ENCODE data around the gene DUSP22.
"Not testable (repeated sequence)": the region's sequence is repeated elsewhere in the genome, so short reads cannot be mapped to it uniquely, and the experiment has no call there.

The DUSP22 gene

GRCh38 chr6:325161-325860 is 33.0 kb downstream of the DUSP22 start:
- not testable (repeated sequence) for DNase-seq

DNA sequence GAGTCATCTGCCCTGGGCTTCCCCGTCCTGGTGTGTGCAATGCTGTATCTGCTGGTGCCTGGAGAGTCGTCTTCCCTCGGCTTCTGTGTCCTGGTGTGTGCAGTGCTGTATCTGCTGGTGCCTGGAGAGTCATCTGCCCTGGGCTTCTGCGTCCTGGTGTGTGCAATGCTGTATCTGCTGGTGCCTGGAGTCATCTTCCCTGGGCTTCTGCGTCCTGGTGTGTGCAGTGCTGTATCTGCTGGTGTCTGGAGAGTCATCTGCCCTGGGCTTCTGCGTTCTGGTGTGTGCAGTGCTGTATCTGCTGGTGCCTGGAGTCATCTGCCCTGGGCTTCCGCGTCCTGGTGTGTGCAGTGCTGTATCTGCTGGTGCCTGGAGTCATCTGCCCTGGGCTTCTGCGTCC is 33.8 kb downstream of the DUSP22 start:
- DNase-seq, result not testable (repeated sequence)

DNA sequence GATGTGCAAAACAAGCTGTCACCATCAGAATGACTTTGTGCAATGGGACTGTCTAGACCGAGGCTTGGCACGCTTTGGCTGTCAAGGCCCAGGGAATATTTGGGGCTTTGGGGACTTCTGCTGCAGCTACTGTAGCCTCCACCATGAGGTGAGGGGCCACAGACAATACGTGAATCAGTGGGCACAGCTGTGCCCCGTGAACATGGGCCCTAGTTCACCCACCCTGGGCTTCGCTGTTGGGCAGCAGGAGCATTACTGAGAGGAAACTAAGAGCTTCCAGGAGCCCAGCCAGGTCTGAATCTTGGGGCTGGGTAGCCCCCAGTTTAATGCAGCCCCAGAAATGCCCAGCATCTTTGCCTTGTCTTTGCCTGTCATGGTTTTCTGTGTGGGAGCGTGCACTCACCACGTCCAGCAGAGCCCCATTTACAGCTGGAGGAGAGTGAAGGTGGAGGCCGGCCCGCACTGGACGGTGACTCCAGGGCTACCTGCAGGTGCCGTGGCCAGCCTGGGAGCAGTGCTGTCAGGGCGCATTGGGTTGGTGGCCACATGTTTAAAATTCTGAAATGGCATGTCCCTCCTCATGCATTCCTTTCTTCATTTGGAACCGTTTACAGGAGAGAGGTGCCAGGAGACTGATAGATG is 34.7 kb downstream of the DUSP22 start:
- no peak for DNase-seq

GRCh38 chr6:327538-328116 is 35.3 kb downstream of the DUSP22 start:
- no peak for DNase-seq

DNA sequence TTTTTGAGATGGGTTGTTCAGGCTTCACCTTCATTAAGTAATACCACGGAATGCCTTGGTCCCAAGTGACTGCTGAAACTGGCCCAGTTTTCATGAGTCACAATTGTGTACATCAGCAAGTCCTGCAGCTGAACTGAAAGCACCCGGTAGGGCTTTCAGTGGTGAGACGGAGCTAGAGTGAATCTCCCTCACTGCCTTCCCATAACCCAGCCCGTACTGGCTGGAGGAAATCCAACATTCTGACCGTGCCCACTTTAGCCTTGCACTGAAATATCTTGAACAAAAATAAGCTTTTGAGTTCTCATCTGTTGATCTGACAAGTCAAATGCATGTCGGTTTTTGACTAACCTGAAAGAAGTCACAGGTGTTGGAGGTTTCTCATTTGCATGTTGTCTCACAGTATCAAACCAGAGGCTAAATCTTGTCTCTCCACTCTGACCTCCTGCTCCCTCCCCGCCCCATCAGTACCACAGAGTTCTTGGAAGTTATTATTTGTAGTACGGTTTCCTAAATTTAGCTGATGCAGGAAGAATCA is 35.9 kb downstream of the DUSP22 start:
- DNase-seq, result no peak

DNA sequence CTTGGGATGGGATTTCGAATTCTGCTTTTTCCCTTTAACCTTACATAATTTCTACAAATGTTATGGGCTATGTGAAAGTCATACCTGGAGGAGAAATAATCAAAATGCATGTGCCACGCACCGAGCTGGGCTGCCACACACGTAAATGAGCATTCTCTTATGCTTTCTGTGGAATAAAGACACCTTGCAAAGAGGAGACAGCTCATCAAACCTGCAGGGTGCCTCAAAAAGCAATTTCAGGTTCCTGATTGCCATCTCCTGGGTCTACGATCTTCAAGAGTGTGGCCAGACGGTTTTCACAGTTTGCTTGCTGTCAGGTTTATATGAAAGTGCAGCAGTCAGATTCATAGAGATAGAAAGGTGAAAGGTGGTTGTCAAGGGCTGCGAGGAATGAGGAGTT is 36.6 kb downstream of the DUSP22 start:
- no peak for DNase-seq

DNA sequence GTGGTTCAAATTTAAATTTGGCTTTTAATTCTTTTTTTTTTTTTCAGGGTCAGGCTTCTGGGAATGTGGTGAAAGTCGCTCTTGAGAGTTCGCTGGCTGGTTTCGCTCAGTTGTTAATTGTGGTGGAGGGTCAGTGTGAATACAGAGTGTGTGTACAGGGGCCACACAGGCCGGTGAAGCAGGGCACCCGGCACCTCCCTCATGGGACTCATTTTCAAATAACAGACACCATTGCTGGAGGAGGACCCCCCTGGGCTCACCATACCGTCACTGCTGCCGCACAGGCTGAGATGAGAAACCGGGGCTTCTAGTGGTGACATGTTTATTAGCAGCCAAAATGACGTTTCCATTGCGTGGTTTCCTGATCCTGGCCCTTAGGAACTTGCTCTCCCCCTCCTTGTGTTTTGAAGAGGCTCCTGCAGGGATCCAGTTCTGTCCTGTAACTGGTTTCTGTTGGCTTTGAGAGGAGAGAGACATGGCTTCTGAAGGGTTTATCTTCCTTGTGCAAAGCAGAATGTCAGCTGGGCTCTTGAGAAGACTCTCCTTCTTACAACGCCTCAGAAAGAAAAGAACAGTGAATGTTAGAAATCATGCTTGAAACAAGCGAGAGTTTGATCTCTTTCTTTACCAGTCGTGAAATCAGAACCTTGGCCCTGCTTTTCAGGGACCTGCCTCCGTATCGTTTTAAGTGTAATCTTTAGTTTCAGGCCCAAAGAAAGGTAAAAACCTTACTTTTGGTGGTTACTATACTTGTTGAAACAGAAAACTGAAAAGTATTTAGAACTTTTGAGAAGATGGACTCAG is 37.8 kb downstream of the DUSP22 start:
- DNase-seq, result no peak

- DNase-seq, result no peak
These were observed 38.7 kb downstream of the DUSP22 start for GRCh38 chr6:330948-331347.

GRCh38 chr6:331622-332521 is 39.6 kb downstream of the DUSP22 start:
- DNase-seq, result no peak

GRCh38 chr6:332671-333070 is 40.4 kb downstream of the DUSP22 start:
- DNase-seq, result no peak

- no peak for DNase-seq
These were observed 41.2 kb downstream of the DUSP22 start for GRCh38 chr6:333379-334002.

DNA sequence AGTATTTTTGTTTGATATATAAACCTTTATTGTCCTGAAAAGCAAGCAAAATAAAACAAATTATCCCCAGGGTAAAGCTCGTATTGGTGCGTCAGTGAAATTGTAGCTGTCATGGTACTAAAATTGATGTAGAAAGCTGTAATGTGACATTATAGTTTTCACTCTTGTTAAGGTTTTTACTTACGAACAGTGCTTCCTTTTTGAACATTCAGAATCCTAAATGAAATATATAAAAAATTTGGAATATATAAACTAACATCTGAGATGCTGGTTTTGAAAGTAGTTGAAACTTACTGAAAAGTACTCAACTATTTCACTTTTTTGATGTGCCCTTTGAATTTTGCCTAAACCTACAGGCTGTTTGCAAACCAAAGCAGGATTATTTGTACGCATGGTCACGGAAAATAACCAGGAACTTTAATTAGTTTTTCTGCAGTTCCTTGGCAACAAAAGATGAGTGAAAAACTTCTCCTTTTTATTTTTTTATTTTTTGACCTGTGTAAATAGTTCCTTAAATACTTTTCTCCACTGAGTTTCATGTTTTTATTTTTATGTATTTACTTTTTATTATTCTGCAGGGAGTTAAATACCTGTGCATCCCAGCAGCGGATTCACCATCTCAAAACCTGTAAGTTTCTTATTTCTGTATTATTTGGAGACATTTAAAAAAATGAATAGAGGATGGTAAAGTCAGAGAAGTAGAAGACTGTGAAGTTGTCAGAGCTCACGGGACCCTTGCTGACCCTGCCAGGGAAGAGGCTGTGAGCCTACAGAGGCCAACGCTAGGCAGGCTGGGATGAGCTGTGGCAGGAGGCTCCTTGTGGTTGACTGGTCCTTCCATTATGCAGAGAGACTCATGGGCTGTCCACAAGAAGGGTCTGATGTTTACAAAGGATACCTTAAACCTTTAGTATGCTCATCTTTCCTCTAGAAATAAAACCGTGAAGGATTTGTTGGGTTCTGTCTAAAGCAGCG is 42.5 kb downstream of the DUSP22 start:
- DNase-seq, result no peak

- no peak for DNase-seq
These were observed 43.3 kb downstream of the DUSP22 start for GRCh38 chr6:335572-335971.

- DNase-seq, result no peak
These were observed 44.1 kb downstream of the DUSP22 start for GRCh38 chr6:336159-337114.

- DNase-seq, result no peak
These were observed 45.6 kb downstream of the DUSP22 start for GRCh38 chr6:337805-338368.

GRCh38 chr6:338815-339262 is 46.6 kb downstream of the DUSP22 start:
- no peak for DNase-seq

DNA sequence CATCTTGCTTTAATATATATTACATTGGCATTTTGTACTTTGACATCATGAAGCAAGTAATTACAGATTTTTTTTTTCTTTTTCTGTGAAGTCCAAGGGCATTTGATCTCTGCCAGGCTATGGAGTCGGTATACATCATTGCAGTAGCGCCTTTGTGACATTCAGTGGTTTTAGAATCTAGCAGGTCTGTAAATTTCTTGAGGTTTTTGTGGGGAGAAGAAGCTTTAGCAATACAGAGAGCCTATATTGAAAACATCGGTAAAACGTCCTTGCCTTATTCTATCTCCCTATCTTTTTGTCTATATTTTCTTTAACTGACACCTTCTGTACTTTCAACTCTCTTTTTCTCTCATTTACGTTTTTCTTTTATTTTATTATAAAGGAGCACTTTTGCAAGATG is 47.2 kb downstream of the DUSP22 start:
- DNase-seq, result no peak

DNA sequence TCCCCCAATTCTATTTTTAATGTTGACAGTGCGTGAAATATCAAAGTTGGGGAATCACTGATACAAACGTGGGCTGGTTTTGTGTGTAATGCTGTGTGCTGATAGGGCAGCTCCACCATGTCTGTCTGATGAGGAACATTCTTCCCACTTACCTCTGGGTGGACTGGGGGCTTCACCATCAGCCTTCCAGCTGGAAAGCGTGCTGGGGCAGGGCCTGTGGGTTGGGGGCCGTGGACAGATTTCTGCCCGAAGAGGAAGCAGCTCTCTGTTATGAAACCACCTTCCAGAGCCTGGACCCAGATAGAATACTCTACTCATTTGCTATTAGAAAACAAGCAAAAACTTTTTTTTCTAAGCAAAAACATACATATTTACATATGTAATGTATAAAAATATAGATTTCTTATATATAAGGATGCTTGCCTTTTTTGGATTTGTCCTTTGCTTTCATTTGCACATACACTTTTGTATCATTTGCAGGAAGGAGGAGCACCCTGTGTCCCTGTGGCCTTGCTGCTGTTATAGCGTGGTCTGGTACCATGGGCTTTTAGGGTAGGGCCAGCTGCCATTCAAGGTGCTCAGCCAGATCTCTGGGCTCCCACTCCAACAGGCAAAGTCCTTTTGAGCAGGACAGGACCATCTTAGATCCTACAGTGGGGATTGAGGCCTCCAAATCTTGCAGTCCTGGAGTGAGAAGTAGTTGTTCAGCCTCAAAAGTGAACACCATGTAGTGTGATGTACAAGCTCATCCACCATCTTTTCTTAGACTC is 48.1 kb downstream of the DUSP22 start:
- DNase-seq, result no peak
